Thymus (tissue), 11 donors: ENCODE measurements around the gene TNFRSF14. TPM values are rescaled to one million over a fixed set of nuclear protein-coding genes. Genes with fewer than 3 reads are reported as not detected.

ENCODE experiments used
- DNase-seq, 9 donors: peaks; one replicate each; pipeline ENCODE4 v3.0.0-alpha.2; 2013; ENCODE audit warnings: low spot score in 9 of 9, low read depth in 6 of 9, missing footprints in 1 of 9
- H3K27ac ChIP-seq, 2 donors: one replicate each; pipeline ENCODE4 v1.5.1; 2013; ENCODE audit warnings: control low read depth in 1 of 2, low read depth in 1 of 2, low read length in 1 of 2, mild to moderate bottlenecking in 1 of 2, moderate library complexity in 1 of 2
- H3K27me3 ChIP-seq, 2 donors: one replicate each; pipeline ENCODE4 v1.5.1; 2013; ENCODE audit warnings: low read length in 1 of 2; ENCODE audit not compliant: control insufficient read depth in 2 of 2, insufficient read depth in 1 of 2
- H3K36me3 ChIP-seq, 2 donors: one replicate each; pipeline ENCODE4 v1.5.1; 2013; ENCODE audit warnings: low read length in 1 of 2, mild to moderate bottlenecking in 1 of 2, moderate library complexity in 1 of 2; ENCODE audit not compliant: control insufficient read depth in 2 of 2, insufficient read depth in 2 of 2
- H3K4me1 ChIP-seq, 2 donors: one replicate each; pipeline ENCODE4 v1.5.1; 2013; ENCODE audit warnings: low read length in 2 of 2; ENCODE audit not compliant: control insufficient read depth in 2 of 2, insufficient read depth in 2 of 2
- H3K4me3 ChIP-seq, 2 donors: one replicate each; pipeline ENCODE4 v1.5.1; 2013; ENCODE audit warnings: low read length in 2 of 2, control low read depth in 1 of 2, mild to moderate bottlenecking in 1 of 2
- H3K9me3 ChIP-seq, 2 donors: one replicate each; pipeline ENCODE4 v1.5.1; 2013; ENCODE audit warnings: low read length in 1 of 2, mild to moderate bottlenecking in 1 of 2; ENCODE audit not compliant: control insufficient read depth in 2 of 2, insufficient read depth in 1 of 2
- WGBS: extraction: QIAGEN DNeasy Blood & Tissue Kit; methylation state at CpG from one replicate; pipeline ENCODE4 v1.1.7; 2013; 5-methylcytosine and 5-hydroxymethylcytosine counted together
- polyA plus RNA-seq: library from polyadenylated mRNA; stranded (reverse); fragments of 200-250 nt; gene quantifications from one replicate; pipeline ENCODE4 v1.2.3, GENCODE V29; 2013
- total RNA-seq: library from RNA; stranded (reverse); fragments of 120-200 nt; gene quantifications from one replicate; pipeline ENCODE4 v1.2.4, GENCODE V29; 2013
- donor health status: healthy.

Gene TNFRSF14
- total and polyA plus RNA-seq, 2 donors = 72.4 to 233 TPM

DNA sequence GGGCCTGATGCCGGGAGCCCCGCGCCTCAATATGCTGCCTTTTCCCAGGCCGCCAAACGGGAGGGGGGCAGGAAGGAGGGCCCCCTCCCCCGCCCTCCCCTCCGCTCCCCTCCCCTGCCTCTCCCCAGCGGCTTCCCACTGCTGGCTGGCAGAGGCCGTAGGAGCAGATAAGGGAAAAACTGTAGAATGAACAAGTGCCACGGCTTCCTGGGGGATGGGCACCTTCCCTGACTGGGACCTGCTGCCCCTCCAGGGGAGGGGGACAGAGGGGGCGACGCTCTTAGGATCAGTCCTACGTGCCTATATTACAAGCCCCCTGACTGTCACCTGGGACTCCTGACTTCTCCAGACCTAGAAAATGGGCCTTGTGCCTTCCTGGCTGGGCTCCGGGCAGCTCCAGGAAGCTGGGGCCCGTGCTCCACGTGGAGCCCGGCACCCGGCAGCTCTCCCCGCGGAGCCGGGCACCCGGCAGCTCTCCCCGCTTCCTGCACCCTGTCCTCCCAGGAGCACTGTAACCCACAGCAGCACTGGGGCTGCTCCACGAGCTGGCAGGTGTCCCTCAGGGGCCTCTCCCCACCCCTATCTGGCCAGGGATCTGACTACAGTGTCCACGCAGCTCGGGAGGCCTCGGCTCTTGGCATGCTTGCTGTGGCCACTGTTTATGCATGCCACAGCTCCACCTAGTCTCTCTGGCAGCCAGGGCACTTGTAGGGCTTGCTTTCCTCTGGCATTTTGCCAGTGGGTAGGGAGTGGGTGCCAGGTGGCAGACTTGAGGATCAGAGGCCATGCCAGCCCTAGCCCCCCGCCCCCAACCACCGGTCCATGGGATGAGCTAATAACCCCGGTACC is 25.4 kb upstream of the TNFRSF14 start:
- no peaks in the 10 kb centered on the region for H3K36me3 ChIP-seq
- DNase-seq = peak in 1 of 9 donors; percentile 24
- H3K4me1 ChIP-seq = peaks cover 31 to 51% of the 10 kb centered on the region in 2 donors
- H3K27ac ChIP-seq = no peak overlapping the region
- H3K9me3 ChIP-seq = no peaks in the 10 kb centered on the region
- H3K27me3 ChIP-seq = peaks cover 46 to 90% of the 10 kb centered on the region in 2 donors
- 6% methylated on average over 30 of the region's 30 CpGs for WGBS
- peak overlapping the region in 1 of 2 donors; percentile 41 for H3K4me3 ChIP-seq

DNA sequence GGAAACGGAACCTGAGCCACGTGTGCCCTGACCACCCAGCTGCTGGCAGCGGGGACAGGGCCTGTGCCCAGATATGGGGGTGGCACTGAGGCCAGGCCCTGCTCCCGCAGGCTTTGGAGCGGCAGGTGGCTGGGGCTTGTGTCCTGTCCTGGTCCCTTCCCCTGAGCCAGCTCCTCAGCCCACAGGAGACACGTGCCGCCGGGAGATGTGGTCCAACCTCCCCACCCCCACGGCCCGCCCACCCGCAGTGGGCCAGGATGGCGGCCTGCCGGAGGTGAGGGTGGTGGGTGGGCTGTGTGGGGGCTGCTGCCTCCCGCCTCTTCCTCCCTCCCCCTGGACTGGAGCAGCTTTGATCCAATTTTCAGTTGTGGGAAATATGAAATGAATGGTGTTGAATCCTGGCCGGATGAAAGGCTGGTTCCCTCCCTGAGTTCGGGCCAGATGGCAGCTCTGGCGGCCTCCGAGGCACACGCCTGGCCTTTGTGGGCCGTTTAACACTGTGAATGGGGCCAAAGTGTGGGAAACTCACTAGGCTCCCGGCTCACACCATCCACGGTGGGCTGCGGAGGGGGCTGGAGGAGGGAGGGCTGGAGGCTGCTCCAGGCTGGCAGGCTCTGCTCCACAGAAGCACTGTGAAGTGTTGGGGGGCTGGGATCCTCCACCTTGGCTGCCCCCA is 23.5 kb upstream of the TNFRSF14 start:
- H3K27me3 ChIP-seq = peaks cover 46 to 98% of the 10 kb centered on the region in 2 donors
- 95% methylated on average over 23 of the region's 23 CpGs for WGBS
- peaks cover 26 to 42% of the 10 kb centered on the region in 2 donors for H3K4me1 ChIP-seq
- no peaks in the 10 kb centered on the region for H3K36me3 ChIP-seq
- H3K4me3 ChIP-seq = no peak overlapping the region
- H3K27ac ChIP-seq = no peak overlapping the region
- no peaks in the 10 kb centered on the region for H3K9me3 ChIP-seq
- no peak for DNase-seq

DNA sequence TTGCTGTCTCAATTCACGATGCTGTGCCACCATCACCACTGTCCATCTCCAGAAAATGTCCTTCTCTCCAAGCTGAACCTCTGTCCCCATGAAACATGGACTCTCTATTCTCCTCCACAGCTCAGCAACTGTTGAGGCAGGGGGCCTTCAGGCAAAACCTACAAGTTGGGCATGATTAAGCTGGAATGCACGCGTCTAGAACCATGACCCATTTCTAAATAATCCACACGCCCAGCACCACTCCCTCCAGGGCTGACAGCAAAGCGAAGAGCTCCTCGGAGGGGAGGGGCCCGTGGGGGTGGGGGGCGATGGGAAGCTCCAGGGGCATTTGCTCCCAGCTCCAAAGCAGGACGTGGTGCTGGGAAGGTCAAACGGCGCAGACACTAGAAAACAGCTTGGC is 22.8 kb upstream of the TNFRSF14 start:
- no peak for DNase-seq
- Histone ChIP-seq H3K9me3 (no peaks in the 10 kb centered on the region), H3K36me3 (no peaks in the 10 kb centered on the region), H3K4me1 (peaks cover 26 to 42% of the 10 kb centered on the region in 2 donors), H3K27ac (no peak overlapping the region), H3K4me3 (no peak overlapping the region), H3K27me3 (peaks cover 38 to 94% of the 10 kb centered on the region in 2 donors)
- WGBS = 94% methylated on average over 11 of the region's 11 CpGs

GRCh38 chr1:2534315-2534686 is 21.9 kb upstream of the TNFRSF14 start:
- 22% methylated on average over 7 of the region's 7 CpGs for WGBS
- Histone ChIP-seq H3K27me3 (peaks cover 29 to 92% of the 10 kb centered on the region in 2 donors), H3K9me3 (peaks cover 0 to 3% of the 10 kb centered on the region in 2 donors), H3K27ac (no peak overlapping the region), H3K4me3 (no peak overlapping the region), H3K36me3 (no peaks in the 10 kb centered on the region), H3K4me1 (peaks cover 20 to 40% of the 10 kb centered on the region in 2 donors)
- no peak for DNase-seq

DNA sequence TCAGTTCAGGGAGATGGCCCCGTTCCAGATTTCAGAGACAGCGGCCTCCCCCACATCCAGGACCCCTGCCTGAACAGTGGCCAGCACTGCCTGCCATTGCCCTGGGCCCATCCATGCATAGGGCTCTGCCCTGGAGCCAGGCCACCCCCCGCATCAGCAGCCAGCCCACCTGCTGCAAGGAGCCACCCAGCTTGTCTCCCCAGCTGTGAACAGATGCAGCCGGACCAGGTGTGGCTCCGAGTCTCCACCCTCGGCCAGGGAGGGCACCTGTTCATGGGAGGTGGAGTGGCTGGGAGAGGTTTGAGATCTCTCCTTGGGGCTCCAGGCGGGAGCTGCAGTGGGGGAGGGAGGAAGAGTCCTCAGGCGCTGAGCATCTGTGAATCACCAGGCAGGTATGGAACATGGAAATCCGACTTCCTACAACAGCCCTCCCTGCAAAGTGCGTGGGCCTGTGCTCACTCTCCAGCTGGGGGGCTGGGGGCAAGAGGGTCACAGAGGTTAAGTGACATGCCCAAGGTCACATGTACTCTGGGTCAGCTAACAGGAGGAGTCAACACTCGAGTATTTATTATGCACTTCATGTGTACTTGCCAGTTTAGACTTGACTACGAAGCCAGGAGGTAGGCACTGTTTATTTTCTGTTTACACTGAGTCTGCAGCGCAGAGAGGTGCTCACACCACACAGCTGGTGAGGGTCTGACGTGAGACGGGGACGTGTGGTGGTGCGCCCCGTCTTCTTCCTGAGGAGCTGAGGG is 21.3 kb upstream of the TNFRSF14 start:
- peaks cover 23 to 90% of the 10 kb centered on the region in 2 donors for H3K27me3 ChIP-seq
- peaks cover 19 to 44% of the 10 kb centered on the region in 2 donors for H3K4me1 ChIP-seq
- peak in 2 of 9 donors; percentile 65 to 67 for DNase-seq
- H3K4me3 ChIP-seq = no peak overlapping the region
- no peaks in the 10 kb centered on the region for H3K36me3 ChIP-seq
- H3K27ac ChIP-seq = no peak overlapping the region
- 51% methylated on average over 18 of the region's 18 CpGs for WGBS
- peaks cover 0 to 8% of the 10 kb centered on the region in 2 donors for H3K9me3 ChIP-seq

DNA sequence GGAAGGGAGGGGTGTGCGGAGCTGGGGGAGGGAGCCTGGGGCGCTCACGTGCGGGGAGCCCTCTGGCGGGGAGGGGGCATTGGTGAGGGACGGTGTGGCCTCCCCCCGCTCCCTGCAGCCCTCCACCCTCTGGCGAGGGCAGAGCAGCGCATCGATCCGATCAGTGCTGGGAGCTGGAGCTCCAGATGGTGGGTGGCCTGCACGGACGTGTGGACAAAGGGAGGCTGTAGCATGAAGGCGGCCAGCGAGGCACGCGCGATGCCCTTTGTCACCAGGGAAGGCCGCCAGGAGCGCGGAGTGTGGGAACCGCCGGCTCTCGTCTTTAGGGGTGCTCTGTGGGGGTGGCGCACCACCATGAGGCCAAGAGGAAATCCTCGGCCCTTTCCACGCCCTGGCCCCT is 20.7 kb upstream of the TNFRSF14 start:
- Histone ChIP-seq H3K27me3 (peaks cover 17 to 89% of the 10 kb centered on the region in 2 donors), H3K27ac (no peak overlapping the region), H3K36me3 (no peaks in the 10 kb centered on the region), H3K9me3 (peaks cover 0 to 8% of the 10 kb centered on the region in 2 donors), H3K4me1 (peaks cover 18 to 46% of the 10 kb centered on the region in 2 donors), H3K4me3 (no peak overlapping the region)
- no peak for DNase-seq
- WGBS = 86% methylated on average over 27 of the region's 27 CpGs

DNA sequence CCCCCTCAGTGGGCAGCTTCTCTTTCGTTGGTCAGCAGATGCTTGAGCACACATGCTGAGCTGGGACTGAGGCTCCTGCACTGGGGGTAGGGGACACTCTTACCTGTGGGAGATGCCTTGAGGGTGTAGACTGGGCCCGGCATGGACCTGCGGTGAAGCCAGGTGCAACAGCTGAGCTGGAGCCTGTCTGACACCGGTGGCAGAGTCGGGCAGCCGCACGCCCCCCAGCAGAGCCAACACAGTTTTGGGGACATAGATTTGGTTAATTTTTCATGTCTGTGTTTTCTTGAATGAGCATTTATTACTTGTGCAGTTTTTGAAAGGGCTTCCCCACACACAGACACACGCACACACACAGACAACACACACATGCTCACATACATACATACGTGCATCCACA is 20.2 kb upstream of the TNFRSF14 start:
- H3K4me3 ChIP-seq = no peak overlapping the region
- peaks cover 0 to 8% of the 10 kb centered on the region in 2 donors for H3K9me3 ChIP-seq
- H3K27ac ChIP-seq = no peak overlapping the region
- peaks cover 13 to 85% of the 10 kb centered on the region in 2 donors for H3K27me3 ChIP-seq
- no peak for DNase-seq
- no peaks in the 10 kb centered on the region for H3K36me3 ChIP-seq
- 95% methylated on average over 9 of the region's 9 CpGs for WGBS
- H3K4me1 ChIP-seq = peaks cover 15 to 44% of the 10 kb centered on the region in 2 donors

DNA sequence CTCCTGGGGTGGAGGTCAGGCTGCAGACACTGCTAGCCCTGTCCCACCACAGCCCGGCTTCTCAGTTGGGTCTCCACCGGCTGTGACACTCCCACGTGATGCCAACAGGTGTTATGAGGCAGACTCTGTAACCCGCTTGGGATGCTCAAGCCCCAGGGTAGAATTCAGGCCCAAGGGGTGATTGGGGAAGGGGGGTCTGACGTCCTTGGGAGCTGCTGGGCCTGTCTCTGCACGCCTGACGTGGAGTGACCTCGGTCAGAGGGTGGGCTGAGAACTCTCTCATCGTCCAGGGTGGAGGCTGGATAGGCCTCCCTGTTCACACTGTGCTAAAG is 18.4 kb upstream of the TNFRSF14 start:
- Histone ChIP-seq H3K27ac (no peak overlapping the region), H3K36me3 (no peaks in the 10 kb centered on the region), H3K9me3 (peaks cover 0 to 8% of the 10 kb centered on the region in 2 donors), H3K4me1 (peaks cover 18 to 58% of the 10 kb centered on the region in 2 donors), H3K27me3 (peaks cover 2 to 73% of the 10 kb centered on the region in 2 donors), H3K4me3 (no peak overlapping the region)
- 88% methylated on average over 9 of the region's 9 CpGs for WGBS
- no peak for DNase-seq
